GM10847 (cell line): ENCODE measurements around the gene ADCY5.

Experiments used
- POLR2A ChIP-seq: IDR thresholded peaks from 2 replicates; pipeline ENCODE4 v1.6.1; 2011; ENCODE audit not compliant: insufficient read length; ENCODE audit errors: extremely low read depth

The ADCY5 gene

DNA sequence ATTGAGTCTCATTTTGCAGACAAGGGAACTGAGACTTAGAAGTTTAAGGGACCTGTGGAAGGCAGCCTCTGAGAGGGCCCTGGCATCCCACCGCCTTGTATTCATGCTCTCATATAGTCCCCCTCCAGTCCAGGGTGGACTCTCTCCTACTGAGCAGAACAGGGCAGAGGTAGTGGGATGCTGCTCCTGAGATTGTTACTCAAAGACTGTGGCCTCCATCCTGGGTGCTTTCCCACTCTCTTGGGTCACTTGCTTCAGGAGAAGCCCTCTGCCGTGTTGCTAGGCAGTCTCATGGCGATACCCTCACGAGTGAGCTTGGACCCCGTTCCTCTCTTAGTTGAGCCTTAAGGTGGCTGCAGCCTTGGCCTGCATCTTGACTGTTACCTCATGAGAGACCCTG is 22.2 kb upstream of the ADCY5 start:
- TF ChIP-seq POLR2A = no peak

DNA sequence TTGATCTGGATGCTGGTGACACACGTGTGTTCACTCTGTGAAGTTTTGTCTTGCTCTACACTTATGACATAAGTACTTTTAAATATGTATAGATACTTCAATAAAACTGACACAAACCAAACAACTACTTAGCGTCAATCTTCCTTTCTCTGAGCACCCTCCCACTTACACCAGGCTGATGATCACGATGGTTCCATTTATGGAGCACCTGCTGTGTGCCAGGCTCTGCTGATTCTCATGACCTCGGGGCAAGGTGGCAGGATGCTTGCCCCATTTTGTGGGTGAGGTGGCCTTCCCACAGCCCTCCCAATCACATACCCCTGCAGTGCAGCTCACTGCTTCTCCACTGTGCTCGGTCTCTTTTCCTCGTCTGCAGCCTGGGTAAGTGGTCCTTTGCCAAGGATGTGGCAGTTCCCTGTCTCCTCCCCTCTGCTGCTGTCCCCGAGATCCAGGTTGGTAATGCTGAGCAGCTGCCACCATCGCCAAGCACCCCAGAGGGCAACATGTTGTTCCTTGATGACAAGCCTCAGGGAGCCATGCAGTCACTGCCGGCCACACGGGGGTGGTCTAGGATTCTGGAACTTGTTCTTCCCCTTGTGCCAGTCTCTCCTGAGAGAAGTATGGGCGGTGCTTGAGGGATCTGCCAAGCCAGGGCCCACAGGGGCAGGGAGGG is 20.6 kb upstream of the ADCY5 start:
- no peak for TF ChIP-seq POLR2A

DNA sequence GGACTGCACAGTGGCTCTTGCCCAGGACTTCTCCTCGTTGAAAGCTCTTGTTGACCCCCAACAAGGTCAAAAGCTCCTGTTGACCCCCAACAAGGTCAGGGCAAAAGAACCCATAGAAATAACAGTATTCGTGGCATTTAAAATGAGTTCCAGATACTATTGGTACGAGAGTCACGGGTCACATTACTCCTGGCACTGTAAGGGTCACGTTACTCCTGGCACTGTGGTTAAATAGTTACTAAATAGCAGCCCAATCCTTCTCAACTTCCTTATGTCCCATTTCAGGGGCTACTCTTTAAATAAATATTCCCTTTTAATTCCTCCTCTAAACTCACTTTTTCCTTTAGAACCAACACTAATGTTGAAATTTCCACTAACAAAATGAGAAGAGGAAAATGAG is 18.2 kb upstream of the ADCY5 start:
- no peak for TF ChIP-seq POLR2A

DNA sequence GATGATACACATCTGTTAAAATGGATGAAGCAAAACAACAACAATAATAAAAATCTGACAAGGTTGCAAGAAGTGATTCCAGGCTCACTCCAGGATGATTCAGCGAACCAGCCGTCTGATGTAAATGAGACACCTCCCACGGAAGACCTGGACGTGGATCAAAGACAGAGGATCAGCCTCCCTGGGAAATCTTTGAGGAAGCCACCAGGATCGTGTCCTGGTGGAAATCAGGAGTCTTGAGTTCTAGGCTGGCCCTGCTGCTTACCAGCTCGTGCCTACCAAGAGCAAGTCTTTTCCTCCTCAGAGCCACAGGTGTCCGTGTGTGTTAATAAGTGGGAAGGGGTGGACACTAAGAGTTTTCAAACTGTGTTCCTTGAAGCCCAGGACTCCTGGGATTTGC is 15.3 kb upstream of the ADCY5 start:
- TF ChIP-seq POLR2A = no peak

DNA sequence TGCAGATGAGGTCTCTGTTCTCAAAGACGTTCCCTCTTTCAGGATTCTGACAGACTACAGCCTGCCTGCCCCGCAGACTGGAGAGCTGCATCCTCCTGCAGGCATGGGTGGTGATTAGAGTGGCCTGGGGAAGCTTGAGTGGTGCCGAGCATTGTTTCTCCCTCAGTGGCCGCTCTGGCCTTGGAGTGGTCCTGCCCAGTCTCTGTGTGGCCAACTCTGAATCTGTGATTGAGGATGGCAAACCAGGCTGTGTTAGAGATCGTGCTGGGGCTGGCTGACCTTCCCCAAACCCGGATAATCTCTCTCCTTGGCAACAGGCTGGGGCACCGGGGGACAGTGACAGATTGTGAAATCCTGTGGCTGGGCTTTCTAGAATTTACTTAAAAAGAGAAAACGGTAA is 11.0 kb upstream of the ADCY5 start:
- TF ChIP-seq POLR2A = no peak

DNA sequence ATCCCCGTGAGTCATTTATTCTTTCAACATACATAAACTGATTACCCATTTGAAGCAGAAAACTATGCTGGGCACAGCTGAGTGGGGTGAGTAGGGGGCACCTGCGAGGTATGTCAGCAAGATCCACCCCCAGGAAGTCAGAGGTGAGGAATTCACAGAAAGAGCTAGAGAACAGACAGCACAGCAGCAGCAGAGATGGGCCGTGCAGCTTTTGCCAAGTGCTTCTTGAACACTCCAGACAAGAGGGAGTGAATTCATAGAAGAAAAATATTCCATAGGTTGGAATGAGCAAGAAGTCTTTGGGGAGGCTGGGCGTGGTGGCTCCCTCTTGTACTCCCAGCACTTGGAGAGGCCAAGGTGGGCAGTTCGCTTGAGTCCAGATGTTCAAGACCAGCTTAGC is 9.4 kb upstream of the ADCY5 start:
- TF ChIP-seq POLR2A = no peak

DNA sequence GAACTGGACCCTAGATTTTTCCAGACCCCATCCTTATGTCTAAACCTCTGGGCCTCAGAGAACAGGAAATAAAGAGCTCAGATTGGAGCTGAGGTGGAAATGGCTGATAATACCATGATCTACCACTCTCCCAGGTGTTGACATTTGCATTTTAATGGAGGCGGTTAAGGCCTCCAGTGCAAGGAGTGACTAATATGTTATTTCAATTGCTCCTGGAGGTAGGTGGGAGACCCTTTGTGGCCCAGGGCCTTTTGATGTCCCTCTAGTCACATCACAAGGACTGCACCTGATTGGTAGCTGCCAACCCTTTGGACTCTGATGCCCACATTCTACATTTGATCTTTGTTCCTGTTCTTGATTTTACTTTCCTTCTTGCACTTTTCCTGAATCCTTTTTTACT is 9.0 kb upstream of the ADCY5 start:
- TF ChIP-seq POLR2A = no peak

DNA sequence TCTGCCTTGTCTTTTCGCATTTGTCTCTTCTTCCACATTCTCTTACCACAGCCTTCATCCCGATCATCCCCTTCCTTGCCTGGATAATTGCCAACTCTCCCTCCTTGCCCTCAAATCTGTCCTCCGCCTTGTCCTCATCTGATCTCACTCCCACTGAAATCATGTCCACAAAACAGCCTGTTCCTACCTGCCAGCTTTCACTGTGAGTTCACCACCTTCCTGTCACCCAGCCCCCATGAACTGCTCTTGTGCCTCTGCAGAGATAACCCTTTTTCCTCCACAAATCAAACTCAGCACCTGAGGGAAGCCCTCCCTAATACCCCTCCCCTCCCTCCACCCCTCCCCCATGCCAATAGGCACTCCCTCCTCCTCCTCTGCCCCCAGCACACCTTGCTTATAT is 4.8 kb upstream of the ADCY5 start:
- no peak for TF ChIP-seq POLR2A

DNA sequence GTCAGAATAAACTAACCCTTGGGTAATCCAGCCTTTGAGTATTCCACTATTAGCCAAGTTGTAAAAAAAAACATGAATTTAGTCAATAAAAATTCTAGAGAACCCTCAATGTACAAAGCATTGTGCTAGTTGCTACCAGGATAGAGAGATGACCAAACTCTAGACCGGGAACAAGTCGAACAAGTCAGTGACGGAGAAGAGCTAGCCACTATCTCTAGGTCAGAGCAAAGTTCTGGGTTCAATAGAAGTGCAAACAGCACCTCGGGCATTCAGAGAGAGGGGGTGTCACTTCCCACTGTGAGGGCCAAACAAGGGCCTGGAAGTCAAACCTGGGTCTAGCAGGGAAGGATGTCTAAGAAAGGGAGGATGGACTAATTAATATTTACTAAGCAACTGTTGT is 2.3 kb upstream of the ADCY5 start:
- no peak for TF ChIP-seq POLR2A

DNA sequence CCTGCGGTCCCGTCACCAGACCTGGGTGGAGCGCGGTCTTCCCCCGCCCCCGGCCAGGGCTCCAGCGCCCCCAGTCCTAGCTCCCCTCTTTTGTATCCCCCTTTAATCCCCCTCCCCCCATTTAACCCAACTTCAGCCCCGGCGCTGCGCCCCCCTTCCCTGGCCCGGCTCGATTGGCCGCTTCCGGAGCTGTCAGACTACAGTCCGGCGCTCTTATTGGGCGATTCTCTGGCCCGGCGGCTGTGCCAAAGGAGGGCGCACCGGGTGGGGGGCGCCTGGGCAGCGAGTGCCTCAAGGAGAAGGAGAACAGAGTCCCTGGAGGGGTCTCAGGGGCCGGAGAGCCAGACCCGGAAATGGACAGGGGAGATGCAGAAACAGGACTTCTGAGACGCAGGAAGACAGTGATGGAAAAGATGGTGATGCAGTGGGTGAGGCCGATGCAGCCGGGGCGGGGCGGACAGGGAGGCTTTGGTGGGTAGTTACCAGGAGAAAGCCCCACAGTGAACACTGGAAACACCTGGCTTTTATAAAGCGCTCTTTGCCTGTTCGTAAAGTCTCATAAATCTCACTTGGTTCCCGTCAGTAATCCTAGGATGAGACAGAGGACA is 1.2 kb upstream of the ADCY5 start:
- TF ChIP-seq POLR2A = no peak

DNA sequence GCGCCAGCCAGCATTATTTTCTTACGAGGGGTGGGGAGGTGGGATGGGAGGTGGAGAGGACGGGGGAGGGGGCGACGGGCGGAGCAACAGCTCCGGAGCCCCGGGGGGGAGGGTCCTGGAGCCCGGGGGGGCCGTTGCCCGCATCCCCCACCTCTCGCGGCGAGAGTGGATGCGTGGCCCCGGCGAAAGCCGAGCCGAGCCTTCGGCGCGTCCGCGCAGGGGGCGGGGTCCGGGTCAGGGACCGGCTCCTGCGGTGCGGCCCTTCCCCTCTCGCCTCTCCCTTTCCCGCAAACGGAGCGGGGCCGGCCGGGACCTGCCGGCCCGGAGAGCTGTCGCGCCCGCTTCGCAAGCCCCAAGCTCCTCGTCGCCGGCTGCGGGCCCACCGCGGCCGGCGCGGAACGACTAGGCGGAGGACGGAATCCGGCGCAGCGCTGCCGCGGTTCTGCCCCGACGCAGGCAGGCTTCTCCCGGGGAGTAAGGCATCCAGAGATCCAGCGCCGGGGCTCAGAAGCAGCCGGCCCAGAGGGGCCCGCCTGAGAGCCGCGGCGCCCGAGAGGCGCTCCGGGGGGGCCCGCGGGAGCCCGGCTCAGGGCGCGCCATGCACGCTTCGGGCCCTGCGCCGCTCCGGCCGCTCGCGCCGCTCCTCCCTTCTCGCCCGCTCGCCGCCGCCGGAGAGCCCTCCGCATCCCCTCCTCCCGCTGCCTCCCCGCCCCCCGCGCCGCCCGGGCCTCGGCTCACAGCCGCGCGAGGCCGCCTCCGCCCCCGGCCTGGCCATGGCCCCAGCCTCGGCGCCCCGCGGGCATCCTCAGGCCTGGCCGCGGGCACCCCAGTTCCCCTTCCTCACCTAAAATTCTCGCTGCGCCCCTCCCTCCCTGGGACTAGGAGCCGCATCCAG is 459 bp upstream of the ADCY5 start:
- TF ChIP-seq POLR2A = no peak

DNA sequence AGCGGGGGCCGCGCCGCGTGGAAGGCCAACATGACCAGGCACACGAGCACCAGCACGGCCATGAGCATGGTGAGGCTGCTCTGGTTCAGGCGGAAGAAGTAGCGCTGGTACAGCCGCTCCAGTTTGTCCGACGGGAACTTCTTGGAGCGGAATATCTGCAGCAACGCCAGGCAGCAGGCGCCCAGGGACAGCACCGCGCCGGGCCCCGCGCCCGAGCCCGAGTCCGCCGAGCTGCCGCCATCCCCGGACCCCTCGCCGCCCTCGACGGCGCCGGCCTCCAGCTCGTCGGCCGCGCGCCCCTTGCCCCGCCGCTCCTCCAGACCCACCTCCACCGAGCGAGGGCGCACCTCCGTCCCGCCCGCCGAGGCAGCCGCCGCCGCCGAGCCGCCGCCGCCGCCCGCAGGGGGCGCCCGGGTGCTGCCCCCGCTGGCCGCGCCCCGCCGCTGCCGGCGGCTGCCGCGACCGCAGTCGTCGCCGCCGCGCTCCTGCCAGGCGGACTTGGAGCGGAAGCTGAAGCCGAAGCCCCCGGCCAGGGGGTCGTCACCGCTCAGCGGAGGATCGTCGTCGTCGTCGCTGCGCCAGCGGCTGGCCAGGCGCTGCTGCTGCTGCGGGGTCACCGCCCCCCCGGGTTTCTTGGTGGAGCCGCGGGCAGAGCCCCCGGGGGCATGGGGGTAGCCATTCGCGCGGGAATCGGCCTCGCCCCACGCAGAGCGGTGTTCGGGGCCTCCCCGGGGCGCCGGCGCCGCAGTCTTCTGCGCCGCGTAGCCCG is 957 bp downstream of the ADCY5 start:
- TF ChIP-seq POLR2A = no peak

DNA sequence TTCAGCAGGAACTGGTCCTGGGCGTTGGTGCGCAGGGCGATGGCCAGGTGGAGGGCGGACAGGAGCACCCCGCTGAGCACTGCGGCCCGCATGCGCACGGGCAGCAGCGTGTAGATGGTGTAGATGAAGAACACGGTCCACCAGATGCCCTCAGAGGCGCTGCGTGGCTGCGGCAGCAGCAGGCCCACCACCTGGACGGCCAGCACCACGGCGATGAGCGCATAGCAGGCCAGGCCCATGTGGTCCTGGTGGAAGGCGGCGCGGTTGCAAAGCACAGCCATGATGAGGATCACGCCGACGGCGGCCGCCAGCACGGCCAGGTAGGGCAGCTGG is 1.5 kb downstream of the ADCY5 start:
- TF ChIP-seq POLR2A = no peak

DNA sequence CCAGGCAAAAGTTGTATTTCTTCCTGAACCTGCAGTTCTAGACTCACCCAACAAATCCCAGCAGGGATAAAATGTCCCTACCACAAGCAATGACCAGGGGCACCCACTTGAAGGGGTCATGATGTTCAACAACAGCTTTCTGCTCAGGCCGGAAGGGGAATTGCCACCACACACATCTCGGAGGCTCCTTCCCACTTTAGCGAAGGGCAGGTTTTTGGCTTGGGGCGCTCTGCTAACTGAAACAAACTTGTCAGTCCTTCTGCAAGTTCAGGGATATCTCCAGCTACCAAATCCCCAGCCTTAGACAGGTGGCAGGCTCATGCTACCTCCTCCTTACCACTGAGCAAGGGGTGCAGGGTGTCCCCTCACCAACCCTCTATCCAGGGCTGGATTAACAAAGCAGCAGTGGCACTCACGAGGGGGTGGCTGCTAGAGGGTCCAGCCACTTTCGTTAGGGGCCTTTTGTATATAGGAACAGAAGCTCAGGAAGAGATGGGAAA is 2.2 kb downstream of the ADCY5 start:
- TF ChIP-seq POLR2A = no peak

DNA sequence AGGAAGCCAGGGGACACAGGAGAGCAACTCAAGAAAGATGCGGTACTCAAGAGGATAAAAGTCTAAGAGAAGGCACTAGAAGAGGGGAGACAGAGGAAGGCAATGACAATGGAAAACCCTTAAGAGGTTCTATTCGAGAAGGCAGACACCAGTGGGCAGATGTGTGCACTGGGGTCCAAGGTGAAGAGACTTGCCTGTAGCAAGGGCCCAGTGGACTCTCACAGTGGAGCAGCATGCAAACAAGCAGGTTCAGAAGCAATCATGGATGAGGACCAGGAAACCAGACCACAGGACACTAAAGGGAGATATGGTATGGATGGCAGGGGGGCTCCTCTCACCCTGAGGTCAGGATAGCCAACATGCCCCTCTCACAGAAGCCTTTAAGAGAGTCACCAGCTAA is 2.7 kb downstream of the ADCY5 start:
- no peak for TF ChIP-seq POLR2A
